ENCODE measurements around the gene PDIK1L.

Gene PDIK1L

DNA sequence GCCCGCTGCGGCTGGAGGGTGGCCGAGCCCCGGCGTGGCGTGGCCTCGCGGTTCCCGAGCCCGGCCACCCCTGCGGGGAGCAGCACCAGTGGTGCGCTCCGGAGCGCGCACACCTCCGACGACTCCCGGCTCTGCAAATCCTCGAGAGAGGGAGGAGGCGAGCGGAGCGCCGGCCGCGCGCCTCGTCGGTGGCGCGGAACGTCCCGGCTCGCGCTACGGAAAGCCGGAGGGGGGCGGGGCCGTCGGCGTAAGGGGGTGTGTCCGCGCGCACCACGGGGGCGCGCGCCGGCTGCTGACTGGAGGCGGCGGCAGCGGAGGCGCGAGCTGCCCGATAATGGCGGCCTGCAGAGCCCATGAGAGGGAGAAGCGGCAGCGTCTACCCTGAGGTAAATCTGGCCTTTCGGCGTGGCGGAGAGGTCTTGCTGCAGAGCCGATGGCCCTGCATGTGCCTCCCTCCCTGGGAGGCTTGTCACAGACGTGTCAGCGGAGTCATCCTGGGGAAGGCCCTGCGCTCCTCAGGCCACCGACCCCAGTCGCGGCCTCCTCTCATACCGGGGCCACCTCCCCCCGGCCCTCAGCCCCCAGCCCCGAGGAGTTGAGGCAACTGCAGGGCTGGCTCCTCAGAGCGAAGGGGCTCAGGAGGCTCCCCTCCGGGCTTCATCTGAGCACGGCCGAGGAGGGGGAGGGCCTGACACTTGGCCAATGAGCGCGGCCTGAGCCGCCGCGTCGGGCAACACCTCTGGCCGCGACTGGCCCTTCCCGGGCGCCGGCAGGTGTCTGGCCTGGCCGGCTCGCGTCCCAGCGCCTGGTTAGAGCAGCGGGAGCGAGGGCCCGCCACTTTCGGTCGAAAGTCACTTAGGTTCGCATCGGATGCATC is at the start of gene PDIK1L:
PDIK1L (plus strand) TSS at position 295 of the 877 bp plus-strand sequence. CDS start 2,485 bp downstream, outside the sequence.
- peak; percentile 96 for DNase-seq

DNA sequence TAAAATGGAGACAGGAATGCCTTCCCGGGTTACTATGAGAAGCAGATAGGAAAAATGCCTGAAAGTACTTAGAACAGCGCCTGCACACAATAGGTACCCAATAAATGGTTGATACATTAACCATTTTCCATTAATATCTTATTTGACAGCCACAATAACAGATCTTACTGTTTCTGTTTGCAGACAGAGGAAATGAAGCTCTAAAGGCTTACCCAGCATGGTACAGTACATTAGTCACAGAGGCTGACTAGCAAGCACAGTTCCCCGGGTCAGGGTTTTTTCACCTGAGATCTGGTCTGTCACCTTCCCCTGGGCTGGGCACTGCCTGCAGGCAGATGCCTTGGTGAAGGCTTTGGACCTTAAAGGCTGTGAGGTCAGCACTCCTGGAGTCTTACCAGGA is 47.1 kb upstream of the PDIK1L start:
- no peak for DNase-seq

DNA sequence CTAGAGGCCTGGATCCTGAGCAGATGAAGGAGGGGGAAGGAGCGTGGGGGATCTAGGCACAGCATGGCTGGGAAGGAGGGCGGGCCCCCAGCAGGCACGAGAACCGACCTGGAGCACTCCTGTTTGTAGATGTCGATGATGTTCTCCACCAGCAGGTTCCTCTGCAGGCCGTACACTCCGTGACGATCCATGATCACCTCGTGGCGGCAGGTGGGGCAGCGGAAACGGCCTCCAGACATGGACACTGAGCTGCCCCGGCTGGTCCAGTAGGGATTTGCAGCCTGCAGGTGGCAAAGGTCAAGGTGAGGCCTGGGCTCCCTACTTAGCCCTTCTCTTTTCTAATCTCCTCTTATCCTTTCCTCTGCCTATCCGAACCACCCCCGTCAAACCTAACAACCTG is 45.5 kb upstream of the PDIK1L start:
- no peak for DNase-seq

DNA sequence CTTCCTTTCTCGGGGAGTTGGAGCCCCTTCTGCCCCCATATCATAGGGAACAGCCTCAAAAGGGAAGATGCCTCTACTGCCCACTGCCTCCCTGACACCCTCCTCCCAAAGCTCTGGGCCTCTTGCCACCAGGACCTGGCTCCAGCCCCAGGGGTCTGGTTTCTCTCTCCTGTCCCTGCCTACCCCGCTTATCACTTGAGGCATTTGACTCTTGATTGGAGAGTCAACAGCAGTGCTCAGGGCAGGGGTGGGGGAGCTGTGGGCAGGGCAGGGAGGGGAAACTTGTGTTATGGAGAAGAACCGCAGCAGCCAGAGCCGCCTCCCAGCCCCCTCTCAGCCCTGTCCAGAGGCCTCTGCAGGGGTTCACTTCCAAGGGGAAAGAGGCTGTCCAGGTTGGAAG is 44.8 kb upstream of the PDIK1L start:
- DNase-seq = no peak

DNA sequence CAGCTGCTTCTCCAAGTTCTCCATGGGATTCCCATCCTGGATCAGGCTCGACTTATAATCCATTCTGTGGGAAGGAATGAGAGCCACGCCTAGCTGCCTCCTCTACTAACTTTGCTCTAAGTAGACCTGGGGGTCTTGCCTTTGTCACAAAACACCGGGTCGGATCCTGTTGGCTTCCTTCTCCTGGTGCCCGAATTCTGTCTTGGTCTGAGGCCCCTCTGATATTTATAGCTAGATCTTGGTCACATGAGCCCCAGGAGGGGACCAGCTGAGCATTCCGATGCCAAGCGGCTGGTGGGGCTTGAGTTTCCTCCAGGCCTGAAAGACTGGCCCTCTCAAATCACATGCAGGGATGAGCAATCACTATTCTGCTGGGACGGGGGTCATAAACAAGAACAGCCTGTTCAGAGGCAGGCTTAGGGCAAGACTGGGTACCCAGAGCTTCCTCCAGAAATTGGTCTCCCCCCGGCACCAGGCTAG is 44.2 kb upstream of the PDIK1L start, which contains the start of gene TRIM63:
TRIM63 (minus strand) TSS at position 199 of the 480 bp plus-strand sequence; CDS start at position 63, 136 bp downstream.
- DNase-seq = no peak

DNA sequence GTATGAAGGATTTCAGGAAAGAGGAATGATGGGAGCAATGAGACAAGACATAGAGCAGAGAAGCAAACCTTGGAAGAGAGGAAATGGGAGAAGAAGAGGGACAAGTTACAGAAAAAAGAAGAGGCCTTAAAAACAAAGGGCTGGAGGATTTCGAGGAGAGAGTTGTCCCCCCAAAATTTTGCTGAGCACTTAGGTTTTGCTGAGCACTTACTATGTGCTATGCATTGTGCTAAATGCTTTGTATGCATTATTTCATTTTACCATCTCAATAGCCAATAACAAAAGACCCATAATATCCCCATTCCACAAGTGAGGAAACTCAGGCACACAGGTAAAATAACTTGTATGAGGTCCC is 41.7 kb upstream of the PDIK1L start:
- no peak for DNase-seq

DNA sequence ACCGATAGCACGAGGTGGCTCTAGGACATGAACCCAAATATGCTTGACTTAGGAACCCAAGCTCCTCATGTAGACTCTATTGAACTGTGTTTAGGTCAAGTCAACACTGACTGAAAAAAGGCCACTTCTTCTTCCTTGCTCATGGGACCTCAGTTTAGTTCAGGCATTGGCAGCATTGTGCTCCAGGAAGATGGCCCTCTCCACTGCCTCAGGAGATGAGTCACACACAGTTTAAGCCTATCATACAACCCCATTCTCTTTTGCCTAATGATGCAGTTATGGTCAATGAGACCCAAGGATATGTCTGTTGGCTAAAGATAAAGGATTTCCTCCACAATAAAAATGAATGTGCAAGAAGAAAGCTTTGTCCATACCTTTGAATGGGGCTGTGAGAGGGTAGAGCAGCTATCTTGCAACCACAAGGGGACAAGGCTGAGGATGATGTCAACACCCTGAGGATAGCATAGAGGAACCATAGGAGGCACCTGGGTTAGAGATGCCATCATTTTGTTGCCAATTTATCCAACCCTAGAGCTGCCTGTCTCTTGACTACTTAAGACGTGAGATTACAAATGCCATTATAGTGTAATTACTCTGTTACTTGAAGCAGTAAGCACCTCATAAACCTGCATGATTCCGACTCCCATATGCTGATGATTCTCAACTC is 41.2 kb upstream of the PDIK1L start:
- no peak for DNase-seq

DNA sequence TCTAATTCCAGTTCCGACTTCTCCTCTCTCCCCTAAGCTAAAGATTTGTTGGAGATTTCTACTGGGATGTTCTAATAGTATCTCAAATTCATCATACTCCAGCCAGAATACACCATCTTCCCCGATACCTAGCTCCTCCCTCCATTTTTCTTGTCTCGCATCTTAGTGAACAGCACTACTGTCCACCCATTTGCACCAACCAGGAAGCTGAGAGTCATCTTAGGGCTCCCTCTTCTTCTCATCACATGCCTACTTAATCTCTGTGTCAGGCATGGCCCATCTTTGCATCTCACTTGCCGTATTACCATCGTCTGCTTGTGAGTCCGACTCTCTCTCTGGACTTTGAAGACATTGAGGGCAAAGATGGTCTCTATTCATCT is 40.7 kb upstream of the PDIK1L start:
- DNase-seq = no peak

DNA sequence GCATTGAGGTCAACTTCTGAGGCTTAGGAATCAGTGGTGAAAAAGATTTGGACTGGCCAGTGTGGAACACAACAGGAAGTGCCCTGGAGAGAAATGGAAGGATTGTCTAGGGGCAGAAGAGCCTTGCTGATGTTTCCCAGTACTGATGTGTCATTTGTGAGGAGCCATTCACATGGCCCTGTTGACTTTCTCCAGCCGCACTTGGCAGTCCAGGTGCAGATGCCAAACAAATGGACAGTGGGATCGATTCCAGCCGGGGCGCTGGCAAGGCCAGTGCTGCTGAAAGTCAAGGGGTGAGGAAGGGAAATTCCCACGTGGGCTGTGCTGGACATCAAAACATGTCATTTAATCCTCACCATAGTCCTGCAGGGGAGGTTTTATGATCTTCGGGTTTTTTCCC is 39.3 kb upstream of the PDIK1L start:
- DNase-seq = no peak

DNA sequence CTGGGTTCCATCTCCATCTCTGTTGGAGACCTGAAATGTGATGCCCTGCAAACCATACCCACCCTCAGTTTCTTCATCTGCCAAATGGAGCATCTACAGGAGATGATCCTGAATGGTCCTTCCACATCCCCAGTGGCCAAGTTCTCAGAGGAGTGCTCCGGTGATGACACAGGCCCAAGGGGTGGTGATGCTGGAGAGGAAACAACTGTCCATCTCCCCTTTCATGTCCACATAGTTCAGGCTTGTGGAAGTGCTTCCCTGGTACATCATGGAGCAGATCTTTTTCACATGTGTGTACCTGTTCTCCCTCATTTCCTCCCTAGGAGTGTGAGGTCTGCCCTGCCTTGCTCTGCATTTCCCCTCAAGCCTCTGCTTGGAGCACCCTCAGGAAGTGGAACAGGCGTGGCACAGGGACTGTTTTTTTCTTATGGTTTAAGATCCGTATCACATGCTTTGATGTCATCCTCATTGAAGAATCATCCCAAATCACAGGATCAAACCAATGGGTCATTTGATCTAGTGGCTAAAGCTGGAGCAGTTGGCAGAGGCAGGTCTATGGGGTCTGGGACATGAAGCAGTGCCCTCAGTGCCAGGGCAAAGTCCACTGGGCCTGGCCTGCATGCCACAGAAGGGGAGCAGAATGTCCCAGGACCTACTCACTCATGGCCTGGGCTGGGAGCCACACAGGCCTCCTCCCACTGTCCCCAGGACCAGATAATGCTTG is 36.0 kb upstream of the PDIK1L start:
- no peak for DNase-seq

DNA sequence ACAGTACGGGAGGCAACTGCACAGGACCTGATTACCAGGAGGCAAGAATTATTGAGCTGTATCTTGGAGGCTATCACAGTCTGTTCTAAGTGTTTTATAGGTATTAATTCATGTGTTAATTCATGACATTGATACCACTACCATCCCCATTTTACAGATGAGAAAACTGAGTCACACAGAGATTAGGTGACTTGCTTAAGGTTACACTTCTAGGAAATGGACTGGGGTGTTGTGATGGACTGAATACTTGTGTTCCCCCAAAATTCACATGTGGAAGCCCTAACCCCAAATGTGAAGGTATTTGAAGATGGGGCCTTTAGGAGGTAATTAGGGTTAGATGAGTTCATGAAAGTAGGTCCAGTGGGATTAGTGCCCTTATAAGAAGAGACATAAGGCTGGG is 34.1 kb upstream of the PDIK1L start:
- no peak for DNase-seq

DNA sequence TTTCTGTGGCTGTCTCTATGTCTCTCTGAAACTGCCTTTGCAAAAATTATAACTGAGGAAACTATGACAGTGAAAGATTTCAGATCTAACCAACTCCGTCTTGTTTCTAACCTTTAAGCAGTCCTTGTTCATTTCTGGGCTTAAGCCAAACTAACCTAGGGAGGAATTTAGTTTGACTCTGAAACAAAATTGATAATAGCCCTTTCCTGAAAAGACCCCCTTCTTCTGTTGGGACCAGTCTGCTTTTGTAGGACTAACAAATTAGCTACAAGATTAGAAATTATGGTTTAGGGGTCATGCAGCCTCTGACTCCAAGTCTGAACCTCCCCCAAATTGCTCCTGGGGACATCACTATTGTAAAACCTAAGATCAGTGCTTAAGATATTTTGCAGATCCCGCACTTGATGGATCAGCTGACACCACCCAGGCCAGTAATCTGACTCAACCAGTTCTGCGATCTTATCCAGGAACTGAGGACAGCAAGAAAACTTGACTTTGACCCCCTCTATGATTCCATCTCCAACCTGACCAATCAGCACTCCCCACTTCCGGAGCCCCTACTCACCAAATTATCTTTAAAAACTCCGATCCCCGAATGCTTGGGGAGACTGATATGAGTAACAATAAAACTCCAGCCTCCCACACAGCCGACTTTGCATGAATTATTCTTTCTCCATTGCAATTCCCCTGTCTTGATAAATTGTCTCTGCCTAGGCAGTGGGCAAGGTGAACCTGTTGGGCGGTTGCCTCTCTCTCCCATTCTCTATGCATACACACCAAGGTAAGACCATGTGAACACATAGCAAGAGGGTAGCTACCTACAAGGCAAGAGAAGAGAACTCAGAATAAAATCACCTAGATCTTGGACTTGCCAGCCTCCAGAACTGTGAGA is 33.1 kb upstream of the PDIK1L start:
- no peak for DNase-seq

DNA sequence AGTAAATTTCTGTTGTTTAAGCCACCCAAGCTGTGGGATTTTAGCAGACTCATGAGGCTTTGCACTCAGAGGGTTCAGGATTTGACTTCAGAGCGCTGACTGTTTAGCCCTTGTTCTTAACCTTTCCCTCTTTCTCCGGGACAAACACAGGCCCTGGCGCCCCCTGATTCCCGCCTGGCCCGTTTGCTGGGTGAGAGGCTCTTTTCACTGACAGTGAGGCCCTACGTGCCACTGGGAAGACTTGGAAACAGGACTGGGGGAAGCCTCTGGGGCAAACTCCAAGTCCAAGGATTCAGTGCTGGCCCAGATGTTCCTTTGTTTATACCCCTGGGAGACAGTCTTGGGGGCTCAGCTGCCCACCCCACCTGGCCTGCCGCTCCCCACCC is 32.5 kb upstream of the PDIK1L start:
- DNase-seq = no peak

DNA sequence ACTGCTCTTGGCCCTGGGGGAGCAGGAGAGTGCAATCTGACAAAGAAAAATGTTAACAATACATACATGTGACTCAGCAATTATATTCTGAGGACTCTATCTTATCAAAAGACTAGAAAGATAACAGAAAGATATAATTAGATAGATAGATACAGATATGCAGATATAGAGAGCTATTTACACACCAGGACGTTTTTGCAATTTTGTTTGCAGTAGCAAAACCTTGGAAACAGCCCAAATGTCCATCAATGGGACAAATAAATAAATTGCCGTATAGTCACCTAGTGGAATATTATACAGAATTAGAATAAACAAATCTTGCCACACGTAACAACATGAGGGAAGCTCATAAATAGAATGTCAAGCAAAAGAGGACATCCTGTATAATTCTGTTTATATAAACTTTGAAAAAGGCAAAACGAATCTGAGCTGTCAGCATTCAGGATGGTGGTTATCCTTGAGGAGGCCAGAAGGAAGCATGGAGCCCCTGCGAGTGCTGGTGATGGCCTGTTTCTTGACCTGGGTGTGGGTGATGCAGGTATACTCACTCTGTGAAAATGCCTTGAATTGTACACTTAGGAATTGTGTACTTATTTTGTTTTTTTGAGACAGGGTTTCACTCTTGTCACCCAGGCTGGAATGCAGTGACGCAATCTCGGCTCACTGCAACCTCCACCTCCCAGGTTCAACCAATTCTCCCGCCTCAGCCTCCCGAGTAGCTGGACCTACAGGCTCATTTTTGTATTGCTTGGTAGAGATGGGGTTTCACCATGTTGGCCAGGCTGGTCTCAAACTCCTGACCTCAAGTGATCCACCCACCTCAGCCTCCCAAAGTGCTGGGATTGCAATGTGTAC is 31.4 kb upstream of the PDIK1L start:
- DNase-seq = no peak

DNA sequence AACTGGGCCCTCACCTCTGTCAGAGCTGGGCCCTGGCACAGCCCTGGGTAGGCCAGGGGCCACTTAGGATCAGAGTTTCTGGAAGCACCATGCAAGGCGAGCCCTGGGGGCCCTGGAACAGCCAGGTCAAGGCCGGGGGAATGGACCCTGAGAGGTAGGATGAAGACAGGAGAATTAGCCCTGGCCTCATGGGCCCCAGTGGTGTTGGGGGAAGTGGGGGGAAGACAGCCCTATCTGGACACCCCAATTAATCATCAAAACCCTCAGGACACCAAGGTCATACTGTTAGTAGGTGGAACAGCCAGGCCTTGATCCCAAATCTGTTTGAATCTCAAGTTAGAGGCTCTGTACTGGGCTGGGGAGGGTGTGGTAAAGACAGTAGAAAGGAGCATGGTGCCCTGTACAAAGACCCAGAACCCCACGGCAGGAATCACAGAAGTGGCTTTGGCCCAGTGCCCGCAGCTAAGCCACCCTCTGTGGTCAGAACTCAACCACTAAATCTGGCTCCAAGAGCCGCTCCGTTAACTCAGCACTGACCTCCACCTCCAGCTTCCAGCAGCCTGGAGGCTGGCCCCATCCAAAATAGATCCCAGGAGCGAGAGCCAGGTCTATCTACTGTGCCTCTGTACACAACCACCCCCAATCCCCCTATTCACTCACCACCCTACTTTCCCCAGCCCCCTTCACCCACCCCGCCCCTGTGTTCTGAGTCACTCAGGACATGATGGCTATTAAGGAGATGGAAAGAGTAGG is 30.2 kb upstream of the PDIK1L start:
- DNase-seq = no peak

DNA sequence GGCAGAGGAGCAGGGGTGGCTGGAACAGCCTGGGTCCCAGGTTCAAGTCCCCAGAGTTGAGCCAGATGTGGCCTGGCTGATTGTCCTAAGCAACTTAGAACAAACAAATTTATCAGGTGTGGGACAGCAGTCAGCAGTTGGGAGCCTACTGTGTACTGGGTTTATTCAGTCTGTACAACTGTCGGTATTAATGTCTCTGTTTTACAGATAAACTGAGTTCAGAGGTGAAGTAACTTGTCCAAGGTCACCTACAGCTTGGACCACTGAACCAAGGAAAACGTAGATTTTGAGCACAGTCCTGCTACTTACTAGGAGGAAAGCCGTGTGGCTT is 29.6 kb upstream of the PDIK1L start:
- DNase-seq = no peak

DNA sequence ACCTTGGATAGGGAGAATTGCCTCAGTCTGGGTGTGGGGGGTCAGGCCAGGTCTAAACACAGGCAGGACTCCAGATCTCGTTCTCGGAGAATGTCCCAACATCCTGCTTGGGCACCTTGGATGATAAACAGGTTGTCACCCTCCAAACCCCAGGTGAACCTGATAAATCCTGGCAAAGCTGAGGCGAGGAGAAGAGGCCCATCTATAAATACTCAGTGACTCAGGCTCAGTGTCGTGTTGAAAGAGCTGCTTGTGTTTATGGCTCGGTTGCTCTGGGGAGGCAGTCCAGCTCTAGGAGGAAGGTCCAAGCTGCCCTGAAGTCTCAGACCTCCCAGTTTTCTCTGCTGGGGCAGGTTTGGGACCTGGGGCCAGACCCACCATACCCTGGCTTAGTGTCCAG is 28.4 kb upstream of the PDIK1L start:
- no peak for DNase-seq

DNA sequence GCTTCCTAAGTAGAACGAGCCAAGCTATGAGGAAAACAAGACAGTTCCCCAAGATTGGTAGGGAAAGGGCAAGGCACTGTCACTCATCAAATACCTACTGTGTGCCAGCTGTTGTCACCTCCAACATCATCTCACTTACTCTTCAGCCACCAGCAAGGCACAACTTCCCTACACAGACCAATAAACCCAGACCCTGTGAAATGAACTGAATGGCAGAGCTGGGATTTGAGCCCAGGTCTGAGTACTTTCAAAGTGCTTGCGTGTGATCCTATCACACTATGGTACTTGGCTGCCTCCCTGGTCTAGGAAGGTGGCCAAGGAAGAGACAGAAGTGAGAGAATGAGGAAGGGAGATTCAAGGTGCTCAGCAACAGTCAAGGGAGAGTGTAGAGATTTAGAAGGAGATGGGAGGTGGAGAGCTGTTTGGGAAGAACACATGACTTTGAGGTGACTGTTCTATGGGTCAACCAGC is 27.5 kb upstream of the PDIK1L start:
- no peak for DNase-seq

DNA sequence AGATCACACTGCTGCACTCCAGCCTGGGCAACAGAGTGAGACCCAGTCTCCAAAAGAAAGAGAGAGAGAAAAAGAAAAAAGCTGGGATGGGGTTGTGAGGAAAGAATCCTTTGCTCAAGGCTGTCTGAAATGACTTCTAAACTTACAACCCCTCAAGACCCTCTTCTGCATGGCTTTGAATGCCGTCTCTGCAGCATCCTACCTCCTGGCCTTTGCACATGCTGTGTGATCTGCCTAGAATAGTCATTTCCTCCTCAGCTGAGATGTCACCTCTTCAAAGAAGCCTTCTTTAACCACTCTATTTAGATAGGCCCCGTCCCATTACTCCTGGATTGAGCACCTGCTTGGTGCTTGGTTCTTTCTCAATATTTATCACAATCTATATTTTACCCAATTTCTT is 26.8 kb upstream of the PDIK1L start:
- no peak for DNase-seq

DNA sequence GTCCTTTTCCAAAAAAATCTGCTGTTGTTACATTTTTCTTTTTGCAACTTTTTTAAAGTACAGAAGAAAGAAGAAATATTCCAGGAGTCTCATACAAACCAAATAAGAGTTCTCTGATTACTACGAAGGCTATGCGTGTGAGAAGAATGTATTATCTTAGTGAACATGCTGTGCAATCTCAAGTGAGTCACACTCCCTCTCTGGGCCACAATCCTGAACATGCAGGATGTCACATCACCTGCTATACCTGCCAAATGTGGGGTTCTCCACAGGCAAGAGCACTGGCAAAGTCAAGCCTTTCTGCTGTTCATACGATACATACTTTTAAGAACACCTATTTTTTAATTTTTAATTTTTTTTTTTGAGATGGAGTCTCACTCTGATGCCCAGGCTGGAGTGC is 22.5 kb upstream of the PDIK1L start:
- DNase-seq = no peak

DNA sequence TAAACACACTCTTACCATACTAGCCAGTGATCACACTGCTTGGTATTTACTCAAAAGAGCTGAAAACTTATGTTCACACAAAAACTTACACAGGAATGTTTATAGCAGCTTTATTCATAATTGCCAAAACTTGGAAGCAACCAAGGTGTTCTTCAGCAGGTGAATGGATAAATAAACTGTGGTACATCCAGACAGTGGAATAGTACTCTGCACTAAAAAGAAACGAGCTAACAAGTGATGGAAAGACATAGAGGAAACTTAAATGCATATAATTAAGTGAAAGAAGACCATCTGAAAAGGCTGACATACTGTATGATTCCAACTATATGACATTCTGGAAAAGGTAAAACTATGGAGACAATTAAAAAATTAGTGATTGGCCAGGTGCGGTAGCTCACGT is 20.7 kb upstream of the PDIK1L start:
- no peak for DNase-seq

All from CD4-positive, alpha-beta T cell treated with Interleukin-12 subunit alpha and Interleukin-12 subunit beta, for 1 hour (primary cell).